CD1c-positive myeloid dendritic cell (primary cell): ENCODE measurements around the gene EFCAB6.
A peak's percentile ranks its signal among the peaks of the same experiment; 100 is the strongest.

Experiments used
- DNase-seq: peaks from one replicate; pipeline ENCODE4 v3.0.0-alpha.2; 2016; ENCODE audit errors: extremely low spot score

The EFCAB6 gene

GRCh38 chr22:43481568-43482317 lies 330.4 kb downstream of the EFCAB6 start:
- peak; percentile 16 for DNase-seq

GRCh38 chr22:43479962-43480361 lies 332.1 kb downstream of the EFCAB6 start:
- no peak for DNase-seq

DNA sequence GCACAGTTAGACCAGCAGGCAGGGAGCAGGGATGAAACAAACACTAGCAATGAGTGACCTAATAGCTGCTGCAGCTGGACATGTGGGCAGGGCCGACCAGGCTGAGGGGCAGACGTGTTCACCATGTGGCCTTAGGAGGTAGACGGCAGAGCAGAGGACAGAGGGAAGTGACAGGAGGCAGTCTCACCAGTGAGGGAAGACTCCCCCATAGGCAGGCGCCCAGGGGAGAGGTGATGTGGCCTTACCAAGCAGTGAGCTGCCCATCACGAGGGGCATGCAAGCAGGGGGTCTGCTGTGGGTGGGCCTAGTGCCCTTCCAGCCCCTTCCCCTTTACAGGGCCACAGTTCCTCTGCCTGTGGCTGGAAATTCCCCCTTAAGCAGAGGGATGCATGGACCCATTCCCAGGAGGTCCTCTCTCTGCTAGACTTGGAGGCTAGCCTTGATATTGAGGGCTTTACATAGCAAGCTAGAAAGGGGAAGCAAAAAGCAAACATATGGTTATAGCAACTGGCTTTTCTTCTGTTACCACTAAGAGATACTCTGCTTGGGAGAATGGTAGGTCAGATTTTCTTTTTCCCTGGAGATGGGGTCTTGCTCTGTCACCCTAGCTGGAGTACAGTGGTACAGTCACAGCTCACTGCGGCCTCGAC lies 332.7 kb downstream of the EFCAB6 start:
- no peak for DNase-seq
